ENCODE data around the gene BCL11A. TPM values are rescaled to one million over a fixed set of nuclear protein-coding genes. Genes with fewer than 3 reads are reported as not detected.

Gene BCL11A
- polyA plus RNA-seq, 3 donors from 2014 or later: 0.14 to 0.69 (median 0.29) TPM

DNA sequence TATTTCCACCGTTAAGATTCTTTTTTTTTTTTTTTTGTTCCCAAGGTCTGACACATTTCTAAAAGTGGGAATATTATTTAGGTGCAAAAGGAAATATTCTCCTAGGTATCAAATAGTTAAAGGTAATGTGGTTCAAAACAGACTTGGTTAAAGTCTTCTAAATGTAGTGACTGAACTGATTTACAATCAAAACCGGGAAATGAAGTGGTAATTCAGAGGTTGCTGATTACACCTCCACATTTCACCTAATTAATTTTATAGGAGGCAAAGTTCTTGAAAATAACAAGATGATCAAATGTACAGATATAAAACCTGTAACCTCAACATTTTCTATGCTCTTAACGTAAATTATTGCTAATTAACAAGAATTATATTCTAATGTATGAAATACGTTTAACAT, 5.1 kb downstream of the BCL11A start:
- peaks cover 30 to 54% of the 10 kb centered on the region in 2 donors for H3K4me1 Mint-ChIP-seq
- no peaks in the 10 kb centered on the region for H3K36me3 Mint-ChIP-seq
- no peak overlapping the region for H3K27ac Mint-ChIP-seq
- peaks cover 20 to 57% (median 47%) of the 10 kb centered on the region in 3 donors for H3K27me3 Mint-ChIP-seq (ENCODE audit: low read depth in 3 of 3)
- H3K4me3 Mint-ChIP-seq: peak overlapping the region in 3 of 5 donors; percentile 73 to 91 (median 79)
- peaks cover 0 to 3% (median 0%) of the 10 kb centered on the region in 6 donors for H3K9me3 Mint-ChIP-seq
- no peak for DNase-seq

DNA sequence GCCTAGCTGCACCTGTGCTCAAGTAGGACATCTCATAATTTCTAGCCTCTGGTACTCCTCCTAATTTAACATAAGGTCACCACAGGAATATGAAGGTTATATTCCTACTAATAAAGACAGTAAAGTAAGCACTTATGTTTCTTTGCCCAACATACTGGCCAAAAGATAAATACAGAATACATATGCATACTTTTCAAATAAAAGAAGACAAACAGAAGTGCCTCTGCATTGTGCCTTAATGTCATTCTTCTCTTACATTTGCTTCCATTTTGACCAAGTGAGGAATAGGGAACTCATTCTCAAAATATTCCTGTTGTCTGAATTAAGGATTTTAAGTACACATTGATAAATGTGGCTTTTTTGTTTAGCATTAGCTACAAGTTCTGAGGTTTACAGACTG, 5.6 kb downstream of the BCL11A start:
- Mint-ChIP-seq H3K4me1 (peaks cover 28 to 49% of the 10 kb centered on the region in 2 donors), H3K36me3 (no peaks in the 10 kb centered on the region), H3K4me3 (no peak overlapping the region), H3K27ac (no peak overlapping the region), H3K27me3 (ENCODE audit: low read depth in 3 of 3) (peaks cover 21 to 58% (median 47%) of the 10 kb centered on the region in 3 donors), H3K9me3 (peaks cover 0 to 3% (median 0%) of the 10 kb centered on the region in 6 donors)
- no peak for DNase-seq

DNA sequence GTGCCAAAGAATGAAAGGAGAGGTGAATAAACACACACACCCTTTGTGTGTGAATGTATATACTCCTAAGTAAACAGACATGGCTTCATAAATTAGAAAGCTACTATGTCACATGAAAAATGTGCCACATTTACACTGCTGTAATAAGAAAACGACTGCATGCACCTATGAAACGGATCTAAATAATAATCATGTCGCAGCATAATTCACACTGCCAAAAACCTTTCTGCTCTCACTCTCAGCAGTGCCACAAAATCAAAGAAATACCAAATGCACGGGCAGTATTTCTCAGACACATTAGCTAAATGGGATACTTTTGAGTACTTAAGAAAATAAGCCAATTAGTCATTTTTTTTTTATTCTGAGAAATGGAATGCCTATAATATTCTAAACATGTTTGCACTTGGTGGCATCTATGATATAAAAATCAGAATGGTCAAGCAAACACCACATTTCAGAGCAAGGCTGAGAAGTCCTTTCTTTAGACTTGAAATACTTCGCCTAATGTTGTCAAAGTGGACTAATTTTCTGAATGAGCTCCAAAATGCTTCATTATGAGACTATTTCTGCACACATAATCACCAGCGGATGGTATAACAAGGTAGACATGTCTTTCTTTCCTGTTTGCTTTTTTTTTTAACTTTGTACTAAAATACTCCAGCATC, 6.6 kb downstream of the BCL11A start:
- H3K27ac Mint-ChIP-seq: no peak overlapping the region
- H3K9me3 Mint-ChIP-seq: peaks cover 0 to 2% (median 0%) of the 10 kb centered on the region in 6 donors
- H3K4me1 Mint-ChIP-seq: peaks cover 22 to 40% of the 10 kb centered on the region in 2 donors
- no peaks in the 10 kb centered on the region for H3K36me3 Mint-ChIP-seq
- H3K4me3 Mint-ChIP-seq: no peak overlapping the region
- H3K27me3 Mint-ChIP-seq (ENCODE audit: low read depth in 3 of 3): peaks cover 20 to 51% (median 42%) of the 10 kb centered on the region in 3 donors
- no peak for DNase-seq

DNA sequence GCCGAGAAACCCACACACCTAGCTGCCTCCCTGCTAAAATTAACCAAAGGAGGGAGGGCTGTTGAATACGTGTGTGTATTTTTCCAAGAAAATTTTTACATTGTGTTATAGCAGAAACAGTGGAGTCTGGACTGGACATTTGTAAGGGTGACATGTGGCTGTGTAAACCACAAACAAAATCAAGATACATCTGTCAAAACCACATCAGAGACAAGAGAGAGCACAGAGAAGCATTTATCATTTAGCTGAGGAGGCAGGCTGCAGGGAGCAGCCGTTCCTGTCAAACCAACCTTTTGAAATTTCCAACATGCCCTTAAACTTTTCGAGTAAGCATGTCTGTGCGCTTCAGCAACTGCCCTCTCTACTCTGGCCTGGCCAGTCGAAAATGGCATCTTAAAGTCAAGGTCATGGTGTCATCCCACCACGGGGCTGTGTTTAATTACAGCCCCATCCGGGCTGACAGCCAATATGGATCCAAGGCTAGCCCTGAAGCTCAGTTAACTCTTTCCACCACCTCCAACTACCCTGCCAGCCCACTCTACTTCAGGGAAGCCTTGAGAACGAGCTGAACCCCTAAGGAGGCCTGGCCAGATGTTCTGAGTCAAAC, 8.4 kb downstream of the BCL11A start:
- H3K4me3 Mint-ChIP-seq: no peak overlapping the region
- H3K36me3 Mint-ChIP-seq: no peaks in the 10 kb centered on the region
- no peak overlapping the region for H3K27ac Mint-ChIP-seq
- H3K27me3 Mint-ChIP-seq (ENCODE audit: low read depth in 3 of 3): peaks cover 12 to 45% (median 34%) of the 10 kb centered on the region in 3 donors
- peaks cover 11 to 25% of the 10 kb centered on the region in 2 donors for H3K4me1 Mint-ChIP-seq
- H3K9me3 Mint-ChIP-seq: no peaks in the 10 kb centered on the region
- DNase-seq: peak in 2 of 3 donors; percentile 13 to 19

- Mint-ChIP-seq H3K4me1 (peaks cover 4 to 15% of the 10 kb centered on the region in 2 donors), H3K27ac (no peak overlapping the region), H3K27me3 (ENCODE audit: low read depth in 3 of 3) (peaks cover 12 to 38% (median 29%) of the 10 kb centered on the region in 3 donors), H3K4me3 (no peak overlapping the region), H3K36me3 (no peaks in the 10 kb centered on the region), H3K9me3 (no peaks in the 10 kb centered on the region)
- DNase-seq: no peak
Observed at GRCh38 chr2:60544062-60544461, 9.4 kb downstream of the BCL11A start.

DNA sequence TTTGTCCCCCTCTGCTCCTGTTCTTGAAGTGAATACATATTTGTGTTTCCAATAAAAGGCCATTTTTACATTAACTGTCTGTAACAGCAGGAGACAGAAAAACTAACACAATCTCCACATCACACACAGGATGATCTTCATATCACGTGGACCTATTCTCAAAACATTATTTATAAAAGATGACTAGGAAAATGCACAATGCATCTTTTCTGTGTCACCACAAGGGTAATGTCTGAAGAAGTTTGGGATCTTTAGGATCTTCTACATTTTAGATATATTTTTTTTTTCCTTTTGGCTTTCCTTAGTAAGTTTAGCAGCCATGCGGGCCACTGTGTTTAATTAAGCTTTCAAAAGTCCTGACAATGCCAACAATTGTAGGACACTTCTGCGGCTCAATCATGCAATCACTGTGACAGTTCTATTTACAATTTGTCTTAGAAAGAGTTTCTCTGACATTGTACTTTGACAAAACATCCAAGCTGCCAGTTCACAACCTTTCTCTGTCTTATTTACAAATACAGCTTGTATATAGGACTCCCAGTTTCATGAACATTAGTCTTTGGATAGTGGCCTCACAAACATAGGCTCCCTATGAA, 12.3 kb downstream of the BCL11A start:
- H3K4me1 Mint-ChIP-seq: peaks cover 0 to 9% of the 10 kb centered on the region in 2 donors
- H3K27me3 Mint-ChIP-seq (ENCODE audit: low read depth in 3 of 3): peaks cover 6 to 17% (median 17%) of the 10 kb centered on the region in 3 donors
- no peaks in the 10 kb centered on the region for H3K9me3 Mint-ChIP-seq
- H3K4me3 Mint-ChIP-seq: no peak overlapping the region
- DNase-seq: no peak
- no peak overlapping the region for H3K27ac Mint-ChIP-seq
- no peaks in the 10 kb centered on the region for H3K36me3 Mint-ChIP-seq

DNA sequence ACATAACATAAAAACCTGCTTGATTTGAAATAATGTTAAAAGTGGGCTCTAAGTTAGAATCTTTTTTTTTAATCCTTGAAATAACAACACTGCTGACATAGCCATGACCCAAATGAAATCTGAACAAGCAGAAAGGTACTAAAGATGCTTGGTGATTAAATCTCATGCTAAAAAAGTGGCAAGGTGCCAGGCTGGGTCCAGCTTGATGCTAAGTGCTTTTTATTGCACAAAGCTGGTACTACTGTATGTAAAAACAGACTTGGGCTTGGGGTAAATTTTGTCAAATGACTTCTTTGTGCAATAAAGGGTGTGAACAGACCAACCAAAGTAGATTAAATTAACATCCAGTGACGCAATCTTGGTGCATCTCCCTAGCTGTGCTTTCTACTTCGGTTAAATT, 13.4 kb downstream of the BCL11A start:
- Mint-ChIP-seq H3K9me3 (no peaks in the 10 kb centered on the region), H3K36me3 (no peaks in the 10 kb centered on the region), H3K4me3 (no peak overlapping the region), H3K27me3 (ENCODE audit: low read depth in 3 of 3) (peaks cover 5 to 19% (median 17%) of the 10 kb centered on the region in 3 donors), H3K27ac (no peak overlapping the region), H3K4me1 (peaks cover 0 to 4% of the 10 kb centered on the region in 2 donors)
- DNase-seq: no peak

- no peaks in the 10 kb centered on the region for H3K9me3 Mint-ChIP-seq
- no peaks in the 10 kb centered on the region for H3K36me3 Mint-ChIP-seq
- H3K27ac Mint-ChIP-seq: no peak overlapping the region
- no peak for DNase-seq
- H3K4me3 Mint-ChIP-seq: no peak overlapping the region
- no peaks in the 10 kb centered on the region for H3K4me1 Mint-ChIP-seq
- peaks cover 8 to 12% (median 12%) of the 10 kb centered on the region in 3 donors for H3K27me3 Mint-ChIP-seq (ENCODE audit: low read depth in 3 of 3)
Observed at GRCh38 chr2:60539140-60539539, 14.3 kb downstream of the BCL11A start.

DNA sequence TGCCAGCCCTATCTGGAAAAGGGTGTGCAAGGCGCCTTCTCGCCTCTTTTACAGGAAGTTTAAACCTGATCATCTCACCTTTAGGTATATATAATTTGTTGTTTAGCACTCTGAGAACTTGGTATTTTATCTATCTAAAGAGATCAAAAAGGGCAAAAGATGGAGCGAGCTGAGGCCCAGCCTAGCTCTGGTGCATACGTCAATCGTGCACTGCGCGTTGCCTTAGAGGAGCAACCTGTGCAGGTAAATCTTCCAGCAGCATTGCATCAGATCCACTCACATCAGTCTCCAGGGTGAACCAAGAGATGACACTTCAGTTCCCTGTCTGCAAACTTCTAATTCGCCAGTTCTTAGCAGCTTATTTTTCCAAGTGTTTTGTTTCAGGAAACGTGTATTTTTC, 15.4 kb downstream of the BCL11A start:
- no peaks in the 10 kb centered on the region for H3K4me1 Mint-ChIP-seq

GRCh38 chr2:60536746-60537145, 16.7 kb downstream of the BCL11A start:
- DNase-seq: no peak
- no peak overlapping the region for H3K4me3 Mint-ChIP-seq
- no peaks in the 10 kb centered on the region for H3K36me3 Mint-ChIP-seq
- H3K9me3 Mint-ChIP-seq: no peaks in the 10 kb centered on the region
- no peak overlapping the region for H3K27ac Mint-ChIP-seq
- no peaks in the 10 kb centered on the region for H3K4me1 Mint-ChIP-seq
- H3K27me3 Mint-ChIP-seq (ENCODE audit: low read depth in 3 of 3): peaks cover 8 to 16% (median 14%) of the 10 kb centered on the region in 3 donors

More for the DNA sequence above, 15.4 kb downstream of the BCL11A start:
- no peaks in the 10 kb centered on the region for H3K36me3 Mint-ChIP-seq
- peaks cover 6 to 13% (median 11%) of the 10 kb centered on the region in 3 donors for H3K27me3 Mint-ChIP-seq (ENCODE audit: low read depth in 3 of 3)
- H3K27ac Mint-ChIP-seq: no peak overlapping the region
- no peaks in the 10 kb centered on the region for H3K9me3 Mint-ChIP-seq
- no peak overlapping the region for H3K4me3 Mint-ChIP-seq
- no peak for DNase-seq

DNA sequence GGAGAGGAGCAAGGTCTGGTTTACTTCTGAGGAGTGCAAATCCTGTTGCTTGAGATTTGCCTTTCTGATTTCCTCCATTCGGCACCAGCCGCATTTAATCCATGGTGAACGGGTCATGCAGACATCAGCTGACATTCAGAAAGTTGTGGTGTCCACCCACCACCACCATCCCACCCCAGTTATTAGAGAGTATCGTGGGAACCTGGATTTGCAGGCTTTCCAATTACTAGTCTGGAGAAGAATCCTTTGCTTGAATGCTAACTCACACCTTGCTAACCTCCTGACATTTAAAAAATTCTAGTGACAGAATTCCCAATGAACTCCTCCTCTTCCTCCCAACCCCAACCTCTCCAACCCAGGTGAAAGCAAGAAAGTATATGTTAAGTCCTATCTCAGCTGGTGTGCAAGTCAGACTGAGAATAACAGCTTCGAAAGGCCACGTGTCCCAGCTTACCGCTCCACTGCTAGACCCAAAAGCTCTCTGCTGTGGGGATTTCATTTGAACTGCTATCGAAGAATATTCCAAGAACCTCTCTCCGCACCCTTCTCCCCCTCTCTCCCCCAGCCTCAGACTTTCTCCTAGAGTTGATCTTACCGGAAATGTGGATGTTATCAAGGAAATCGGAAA, 17.7 kb downstream of the BCL11A start:
- peaks cover 10 to 20% (median 17%) of the 10 kb centered on the region in 3 donors for H3K27me3 Mint-ChIP-seq (ENCODE audit: low read depth in 3 of 3)

DNA sequence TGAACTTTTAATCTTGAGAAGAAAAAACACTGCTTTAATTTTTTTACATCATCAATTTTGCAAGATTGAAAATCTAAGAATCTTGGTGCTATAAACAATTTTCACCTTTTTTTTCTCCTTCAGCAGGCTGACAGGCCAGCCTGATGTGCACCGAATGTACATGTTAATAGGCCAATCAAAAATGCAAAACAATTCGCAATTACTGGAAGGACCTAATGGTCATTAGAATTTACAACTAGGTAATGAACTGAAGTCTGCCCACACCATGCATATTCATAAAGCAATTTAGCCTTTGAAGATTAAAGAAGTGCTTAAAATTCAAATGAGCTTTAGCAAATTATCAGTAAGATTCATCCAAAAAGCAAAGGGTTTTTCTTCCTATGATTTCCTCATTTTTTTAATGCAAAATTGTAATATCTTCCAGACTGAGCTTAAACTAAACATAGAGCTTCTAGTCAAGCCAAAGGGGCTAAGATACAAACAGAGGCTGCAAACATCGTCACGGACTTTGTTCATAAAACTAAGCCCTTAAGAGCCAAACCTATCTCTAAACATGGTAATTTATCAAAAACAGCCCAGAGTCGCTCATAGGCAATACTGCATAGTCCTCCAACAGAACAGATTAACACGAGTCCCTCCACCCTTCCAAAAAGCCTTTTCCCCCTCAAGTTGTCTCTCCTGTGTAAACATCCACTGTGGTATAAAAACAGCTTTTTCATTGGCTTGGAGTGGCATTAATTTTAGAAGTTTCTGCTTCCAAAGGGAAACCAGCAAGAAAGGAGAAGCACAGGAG, 18.4 kb downstream of the BCL11A start:
- no peak for DNase-seq
- Mint-ChIP-seq H3K9me3 (no peaks in the 10 kb centered on the region), H3K27me3 (ENCODE audit: low read depth in 3 of 3) (peaks cover 10 to 23% (median 15%) of the 10 kb centered on the region in 3 donors), H3K36me3 (no peaks in the 10 kb centered on the region), H3K27ac (no peak overlapping the region), H3K4me1 (no peaks in the 10 kb centered on the region), H3K4me3 (no peak overlapping the region)

More for the DNA sequence above, 17.7 kb downstream of the BCL11A start:
- no peak overlapping the region for H3K27ac Mint-ChIP-seq
- DNase-seq: no peak
- H3K36me3 Mint-ChIP-seq: no peaks in the 10 kb centered on the region
- H3K4me3 Mint-ChIP-seq: no peak overlapping the region
- H3K9me3 Mint-ChIP-seq: no peaks in the 10 kb centered on the region
- no peaks in the 10 kb centered on the region for H3K4me1 Mint-ChIP-seq

GRCh38 chr2:60534052-60534685, 19.3 kb downstream of the BCL11A start:
- H3K9me3 Mint-ChIP-seq: no peaks in the 10 kb centered on the region
- H3K36me3 Mint-ChIP-seq: no peaks in the 10 kb centered on the region
- peaks cover 13 to 23% (median 17%) of the 10 kb centered on the region in 3 donors for H3K27me3 Mint-ChIP-seq (ENCODE audit: low read depth in 3 of 3)
- no peaks in the 10 kb centered on the region for H3K4me1 Mint-ChIP-seq
- H3K4me3 Mint-ChIP-seq: no peak overlapping the region
- DNase-seq: no peak
- no peak overlapping the region for H3K27ac Mint-ChIP-seq
